Osteoblast (primary cell): Measurements from ENCODE around the gene TNRC18. TPM values are rescaled to one million over a fixed set of nuclear protein-coding genes. Genes with fewer than 3 reads are reported as not detected.
"Not testable (repeated sequence)": the region's sequence is repeated elsewhere in the genome, so short reads cannot be mapped to it uniquely, and the experiment has no call there.

ENCODE experiments used
- DNase-seq: peaks from one replicate; pipeline ENCODE4 v3.0.0; 2011; ENCODE audit warnings: low spot score, mixed read lengths; ENCODE audit not compliant: insufficient read length; ENCODE audit errors: missing footprints
- H2AFZ ChIP-seq: 2 replicates; pipeline ENCODE4 v1.6.0; 2011; ENCODE audit warnings: mild to moderate bottlenecking, low read length
- H3K27ac ChIP-seq: 2 replicates; pipeline ENCODE4 v1.5.1; 2011; ENCODE audit warnings: mild to moderate bottlenecking, low read depth, low read length, moderate library complexity
- H3K27me3 ChIP-seq: 2 replicates; pipeline ENCODE4 v1.6.0; 2012; ENCODE audit warnings: mild to moderate bottlenecking, control low read depth, inconsistent platforms, low read length, moderate library complexity; ENCODE audit not compliant: insufficient read depth
- H3K36me3 ChIP-seq: 2 replicates; pipeline ENCODE4 v1.5.1; 2011; ENCODE audit warnings: mild to moderate bottlenecking, low read length, control low read depth, moderate library complexity; ENCODE audit not compliant: insufficient read depth
- H3K4me1 ChIP-seq: 2 replicates; pipeline ENCODE4 v1.5.1; 2011; ENCODE audit warnings: mild to moderate bottlenecking, low read length, control low read depth, moderate library complexity; ENCODE audit not compliant: insufficient read depth
- H3K4me2 ChIP-seq: 2 replicates; pipeline ENCODE4 v1.6.0; 2011; ENCODE audit warnings: mild to moderate bottlenecking, low read length; ENCODE audit not compliant: insufficient read depth
- H3K4me3 ChIP-seq: fragments of 200-600 bp; sonication (generic); 3 replicates; pipeline ENCODE4 v1.5.1; 2012; ENCODE audit warnings: mild to moderate bottlenecking, low read length, inconsistent platforms; ENCODE audit not compliant: insufficient read depth
- H3K79me2 ChIP-seq: 2 replicates; pipeline ENCODE4 v1.6.0; 2012; ENCODE audit warnings: mild to moderate bottlenecking, low read length, control low read depth, inconsistent platforms; ENCODE audit not compliant: insufficient read depth
- H3K9me3 ChIP-seq: 2 replicates; pipeline ENCODE4 v1.5.1; 2011; ENCODE audit warnings: low read depth, low read length, control low read depth
- H4K20me1 ChIP-seq: 2 replicates; pipeline ENCODE4 v1.6.0; 2012; ENCODE audit warnings: mild to moderate bottlenecking, low read length, control low read depth; ENCODE audit not compliant: insufficient read depth
- CTCF ChIP-seq: IDR thresholded peaks from 2 replicates; pipeline ENCODE4 v1.5.1; 2011; ENCODE audit warnings: mild to moderate bottlenecking, low read depth, low read length, moderate library complexity; ENCODE audit errors: extremely low read depth
- total RNA-seq: library from RNA; depleted of rRNA; stranded (reverse); fragments of >200 nt; gene quantifications from 2 replicates; pipeline ENCODE4 v1.2.3, GENCODE V29; 2012

TNRC18 gene
- total RNA-seq, 1 donor: 83.6 TPM

- TF ChIP-seq CTCF: no peak
- peak; percentile 59 for DNase-seq
- H3K4me2 ChIP-seq: no peak overlapping the region
- no peak overlapping the region for H2AFZ ChIP-seq
- H3K27me3 ChIP-seq: peaks cover 3% of the 10 kb centered on the region
- no peaks in the 10 kb centered on the region for H4K20me1 ChIP-seq
- H3K4me1 ChIP-seq: no peaks in the 10 kb centered on the region
- H3K36me3 ChIP-seq: no peaks in the 10 kb centered on the region
- H3K9me3 ChIP-seq: no peaks in the 10 kb centered on the region
- H3K4me3 ChIP-seq: no peak overlapping the region
- no peak overlapping the region for H3K27ac ChIP-seq
- H3K79me2 ChIP-seq: no peaks in the 10 kb centered on the region
Observed at GRCh38 chr7:5287802-5288201, 135.8 kb downstream of the TNRC18 start.

DNA sequence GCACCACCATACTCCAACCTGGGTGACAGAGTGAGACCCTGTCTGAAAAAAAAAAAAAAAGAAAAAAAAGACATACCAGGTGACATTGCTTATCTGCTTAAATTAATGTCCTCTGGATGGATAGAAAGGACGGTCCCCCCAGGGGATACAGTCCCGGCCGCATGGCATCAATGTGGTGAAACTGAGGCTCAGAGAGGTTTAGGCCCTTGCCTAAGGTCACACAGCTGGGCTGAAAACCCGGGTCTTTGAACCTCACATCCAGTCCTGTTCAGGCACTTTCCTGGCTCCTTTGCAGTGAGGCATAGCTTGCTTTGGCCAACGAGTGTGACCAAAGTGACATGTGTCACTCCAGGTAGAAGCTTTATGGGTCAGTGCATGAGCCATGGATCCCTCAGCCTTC is 136.3 kb downstream of the TNRC18 start:
- H4K20me1 ChIP-seq, H3K4me2 ChIP-seq, H3K27me3 ChIP-seq, H3K4me1 ChIP-seq, H3K36me3 ChIP-seq, H3K4me3 ChIP-seq, H3K79me2 ChIP-seq, H3K9me3 ChIP-seq, H3K27ac ChIP-seq, H2AFZ ChIP-seq: not testable (repeated sequence)
- peak; percentile 62 for DNase-seq

- Histone ChIP-seq H3K79me2 (no peaks in the 10 kb centered on the region), H3K36me3 (no peaks in the 10 kb centered on the region), H4K20me1 (no peaks in the 10 kb centered on the region), H3K4me3 (no peak overlapping the region), H3K27ac (no peak overlapping the region), H3K27me3 (peaks cover 3% of the 10 kb centered on the region), H2AFZ (no peak overlapping the region), H3K4me1 (no peaks in the 10 kb centered on the region), H3K4me2 (no peak overlapping the region), H3K9me3 (no peaks in the 10 kb centered on the region)
- TF ChIP-seq CTCF: no peak
- DNase-seq: no peak
Observed at GRCh38 chr7:5286933-5287332, 136.7 kb downstream of the TNRC18 start.

- Histone ChIP-seq H2AFZ (no peak overlapping the region), H3K27ac (no peak overlapping the region), H3K27me3 (peaks cover 3% of the 10 kb centered on the region), H3K79me2 (no peaks in the 10 kb centered on the region), H4K20me1 (no peaks in the 10 kb centered on the region), H3K4me2 (no peak overlapping the region), H3K9me3 (no peaks in the 10 kb centered on the region), H3K4me3 (no peak overlapping the region), H3K36me3 (no peaks in the 10 kb centered on the region), H3K4me1 (no peaks in the 10 kb centered on the region)
- peak; percentile 12 for TF ChIP-seq CTCF
- DNase-seq: peak; percentile 86
Observed at GRCh38 chr7:5284304-5285281, 139.0 kb downstream of the TNRC18 start.
